Fibroblast of pulmonary artery (primary cell): ENCODE measurements around the gene CYBA.
"Not testable (repeated sequence)": the region's sequence is repeated elsewhere in the genome, so short reads cannot be mapped to it uniquely, and the experiment has no call there.

Source experiments
- DNase-seq: peaks from one replicate; pipeline ENCODE4 v3.0.0-alpha.2; 2010; ENCODE audit warnings: low read depth
- H3K4me3 ChIP-seq: replicated peaks from 2 replicates; pipeline ENCODE4 v1.5.1; 2011; ENCODE audit warnings: low read depth, mild to moderate bottlenecking, control low read depth, low read length, moderate library complexity
- TF ChIP-seq, protein P1 (sequence below): IDR thresholded peaks from 2 replicates; pipeline ENCODE4 v1.5.1; 2011; ENCODE audit warnings: mild to moderate bottlenecking, control low read depth, low read length, inconsistent platforms; ENCODE audit errors: missing control alignments

Gene CYBA

DNA sequence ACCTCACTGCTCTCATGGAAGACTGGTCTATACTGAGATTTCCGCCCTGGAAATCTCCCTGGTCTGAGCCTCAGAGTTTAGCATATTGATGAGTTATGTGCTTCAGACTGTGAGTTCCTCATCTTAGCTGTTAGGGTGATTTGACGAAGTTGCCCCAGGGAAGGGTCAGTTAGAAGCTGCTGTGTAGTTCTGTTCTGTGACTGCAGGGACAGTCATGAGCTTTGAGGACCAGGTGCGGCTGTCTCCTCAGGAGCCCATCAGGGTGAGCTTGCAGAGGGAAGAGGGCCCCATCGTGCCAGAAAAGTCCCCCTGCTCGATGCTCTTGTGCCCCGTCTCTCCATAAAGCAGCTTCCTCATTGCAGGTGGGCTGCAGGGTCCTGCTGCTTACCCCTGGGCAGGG lies 40.8 kb downstream of the CYBA start:
- H3K4me3 ChIP-seq = no peak overlapping the region
- TF ChIP-seq, protein P1, sequence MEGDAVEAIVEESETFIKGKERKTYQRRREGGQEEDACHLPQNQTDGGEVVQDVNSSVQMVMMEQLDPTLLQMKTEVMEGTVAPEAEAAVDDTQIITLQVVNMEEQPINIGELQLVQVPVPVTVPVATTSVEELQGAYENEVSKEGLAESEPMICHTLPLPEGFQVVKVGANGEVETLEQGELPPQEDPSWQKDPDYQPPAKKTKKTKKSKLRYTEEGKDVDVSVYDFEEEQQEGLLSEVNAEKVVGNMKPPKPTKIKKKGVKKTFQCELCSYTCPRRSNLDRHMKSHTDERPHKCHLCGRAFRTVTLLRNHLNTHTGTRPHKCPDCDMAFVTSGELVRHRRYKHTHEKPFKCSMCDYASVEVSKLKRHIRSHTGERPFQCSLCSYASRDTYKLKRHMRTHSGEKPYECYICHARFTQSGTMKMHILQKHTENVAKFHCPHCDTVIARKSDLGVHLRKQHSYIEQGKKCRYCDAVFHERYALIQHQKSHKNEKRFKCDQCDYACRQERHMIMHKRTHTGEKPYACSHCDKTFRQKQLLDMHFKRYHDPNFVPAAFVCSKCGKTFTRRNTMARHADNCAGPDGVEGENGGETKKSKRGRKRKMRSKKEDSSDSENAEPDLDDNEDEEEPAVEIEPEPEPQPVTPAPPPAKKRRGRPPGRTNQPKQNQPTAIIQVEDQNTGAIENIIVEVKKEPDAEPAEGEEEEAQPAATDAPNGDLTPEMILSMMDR = peak; percentile 1
- no peak for DNase-seq

DNA sequence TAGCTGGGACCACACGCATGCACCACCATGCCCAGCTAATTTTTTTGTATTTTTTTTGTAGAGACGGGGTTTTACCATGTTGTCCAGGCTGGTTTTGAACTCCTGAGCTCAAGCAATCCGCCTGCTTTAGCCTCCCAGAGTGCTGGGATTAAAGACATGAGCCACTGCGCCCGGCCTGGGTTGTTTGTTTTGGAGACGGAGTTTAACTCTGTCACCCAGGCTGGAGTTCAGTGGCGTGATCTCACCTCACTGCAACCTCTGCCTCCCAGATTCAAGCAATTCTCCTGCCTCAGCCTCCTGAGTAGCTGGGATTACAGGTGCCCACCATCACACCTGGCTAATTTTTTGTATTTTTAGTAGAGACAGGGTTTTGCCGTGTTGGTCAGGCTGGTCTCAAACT lies 41.4 kb downstream of the CYBA start:
- not testable (repeated sequence) for DNase-seq, H3K4me3 ChIP-seq

DNA sequence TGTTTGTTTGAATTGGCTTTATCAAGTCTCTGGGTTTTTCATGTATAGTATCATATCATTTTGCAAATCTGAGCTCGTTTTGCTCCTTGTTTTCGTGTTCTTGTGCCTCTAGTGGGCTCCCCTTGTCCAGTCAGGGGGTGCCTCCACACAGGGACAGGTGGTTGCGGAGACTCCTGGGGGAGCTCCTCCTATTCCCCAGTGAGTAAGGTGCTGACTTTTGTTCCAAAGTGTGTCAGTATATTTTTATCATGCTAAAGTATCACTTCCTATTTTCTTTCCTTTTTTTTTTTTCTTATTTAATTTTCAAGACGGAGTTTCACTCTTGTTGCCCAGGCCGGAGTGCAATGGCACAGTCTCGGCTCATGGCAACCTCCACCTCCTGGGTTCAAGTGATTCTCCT lies 42.8 kb downstream of the CYBA start:
- DNase-seq = no peak
- no peak overlapping the region for H3K4me3 ChIP-seq
- TF ChIP-seq, protein P1 = no peak

DNA sequence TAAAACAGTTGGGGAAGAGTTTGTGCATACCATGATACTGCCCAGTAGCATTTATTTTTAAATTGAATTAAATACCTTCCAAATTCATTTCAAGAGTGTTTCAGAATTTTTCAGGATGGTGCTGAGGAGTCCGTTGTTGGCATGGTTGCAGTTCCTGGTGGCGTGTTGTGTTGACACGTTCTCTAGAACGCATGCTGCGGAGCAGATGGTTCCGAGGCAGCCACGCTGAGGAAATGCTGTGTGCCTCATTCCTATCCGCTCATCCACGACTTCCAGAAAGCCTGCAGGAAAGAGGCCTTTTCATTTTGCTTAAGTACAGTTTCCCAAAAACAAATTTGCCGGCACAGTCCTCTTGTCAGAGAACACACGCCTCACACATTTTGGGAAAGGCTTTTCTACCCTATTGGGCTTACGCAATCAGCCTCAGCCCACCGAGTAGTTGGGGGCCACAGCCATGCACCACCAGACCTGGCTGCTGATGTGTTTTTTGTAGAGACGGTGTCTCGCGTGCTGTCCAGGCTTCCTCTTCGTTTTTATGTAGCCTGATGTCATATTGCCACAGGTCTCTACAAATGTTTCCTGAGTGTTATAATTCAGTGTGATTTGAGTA lies 44.6 kb downstream of the CYBA start:
- H3K4me3 ChIP-seq = no peak overlapping the region
- TF ChIP-seq, protein P1 = no peak
- no peak for DNase-seq

DNA sequence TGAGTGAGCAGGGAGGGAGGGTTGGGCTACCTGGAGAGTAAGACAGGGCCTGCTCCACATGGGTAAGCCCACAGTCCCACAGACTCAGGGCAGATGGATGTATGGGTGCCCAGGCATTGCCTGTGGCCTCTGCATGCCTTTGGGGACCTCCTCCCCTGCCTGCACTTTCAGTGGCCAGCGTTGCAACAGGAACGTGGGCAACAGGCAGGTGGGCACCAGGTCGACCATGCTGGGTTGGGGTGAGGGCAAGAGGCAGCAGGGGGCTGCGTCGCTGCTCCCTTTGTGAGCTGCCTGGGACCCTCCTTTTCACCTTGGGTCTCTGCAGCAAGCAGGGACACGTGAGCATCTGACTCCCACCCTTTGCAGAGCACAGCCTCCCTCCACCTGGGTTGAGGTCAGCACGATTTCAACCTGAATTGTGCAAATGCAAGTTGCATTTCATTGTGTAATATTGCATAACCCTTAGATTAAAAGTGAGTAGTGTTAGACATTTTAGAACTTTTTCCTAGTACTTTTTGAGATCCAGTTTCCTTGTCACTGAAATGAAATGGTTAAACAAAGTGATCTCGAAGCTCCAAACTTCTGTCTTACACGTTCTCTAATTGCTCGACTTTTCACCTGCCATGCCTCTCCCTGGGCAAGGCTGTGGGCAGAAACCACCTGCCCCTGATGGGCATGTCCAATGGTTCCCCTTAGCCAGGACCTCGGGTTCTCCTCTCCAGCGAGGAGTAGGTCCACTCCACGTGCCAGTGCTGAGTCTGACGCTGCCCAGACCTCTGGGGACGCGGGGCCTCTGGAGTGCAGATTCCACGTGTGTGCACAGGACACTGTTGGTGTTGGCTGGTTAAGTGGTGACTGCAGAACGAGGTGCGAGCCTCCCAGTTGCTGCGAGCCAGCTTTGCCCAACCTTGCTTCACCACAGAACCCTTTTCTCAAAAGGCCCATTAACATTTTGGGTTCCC lies 45.4 kb downstream of the CYBA start:
- TF ChIP-seq, protein P1 = no peak
- H3K4me3 ChIP-seq = no peak overlapping the region
- no peak for DNase-seq

DNA sequence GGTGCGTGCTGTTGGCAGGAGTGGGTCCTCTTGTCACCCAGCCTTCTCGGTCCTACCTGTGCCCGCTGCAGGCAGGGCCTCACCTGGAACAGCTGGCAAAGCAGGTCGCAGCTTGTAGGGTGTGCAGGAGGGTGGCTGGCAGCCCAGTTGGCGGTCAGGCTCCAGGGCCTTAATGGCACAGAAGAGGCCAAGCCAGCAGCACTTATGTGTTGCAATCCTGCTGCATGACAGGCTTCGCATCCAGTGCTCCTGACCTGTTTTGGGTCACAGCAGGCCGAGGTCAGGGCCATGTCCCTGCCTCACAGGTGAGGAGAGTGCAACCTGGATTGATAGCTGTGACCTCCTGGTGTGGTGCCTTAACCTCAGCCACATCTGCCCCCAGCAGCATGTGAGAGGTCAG lies 48.8 kb downstream of the CYBA start:
- no peak overlapping the region for H3K4me3 ChIP-seq
- TF ChIP-seq, protein P1 = no peak
- no peak for DNase-seq

DNA sequence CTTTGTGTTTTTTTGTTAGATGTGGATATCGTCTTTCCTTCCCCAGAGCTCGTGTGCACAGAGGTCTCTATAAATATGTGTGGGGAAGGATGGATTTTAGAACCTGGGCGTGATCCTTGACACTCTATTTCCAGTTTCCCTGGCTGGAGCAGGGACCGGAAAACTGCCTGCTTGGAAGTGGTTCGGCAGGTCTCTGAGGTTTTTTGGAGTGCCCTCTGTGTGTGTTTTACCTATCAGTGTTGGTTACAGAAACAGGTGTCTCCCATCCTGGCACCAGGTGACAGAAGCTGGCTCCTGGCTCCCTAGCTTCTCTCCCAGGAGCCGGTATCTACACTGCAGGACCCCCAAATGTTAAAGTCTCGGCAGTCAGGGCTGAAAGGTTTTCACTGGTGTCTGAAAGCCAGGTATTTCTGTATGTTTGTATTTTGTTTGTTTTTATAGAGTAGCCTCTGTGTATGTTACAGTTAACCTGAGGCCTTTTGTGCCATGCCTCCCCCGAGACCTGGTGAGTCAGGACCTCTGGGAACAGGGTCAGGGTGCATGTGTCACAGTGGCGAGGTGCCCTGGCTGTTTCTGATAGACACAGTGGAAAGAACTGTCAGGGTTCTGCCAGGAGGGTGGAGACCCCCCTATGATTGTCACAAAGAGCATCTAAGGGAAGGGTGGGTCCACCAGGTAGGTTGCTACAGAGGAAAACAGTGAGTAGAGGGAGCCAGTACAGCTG lies 49.4 kb downstream of the CYBA start:
- no peak overlapping the region for H3K4me3 ChIP-seq
- DNase-seq = no peak
- TF ChIP-seq, protein P1 = no peak
